MM.1S (cell line): ENCODE data around the gene CADPS.

Experiments used
- DNase-seq: peaks from one replicate; pipeline ENCODE4 v3.0.0-alpha.2; 2015
- H2AFZ ChIP-seq: fragments of 300-600 bp; sonication (generic); 2 replicates; pipeline ENCODE4 v1.6.0; 2016; ENCODE audit warnings: antibody characterized with exemption, low read length
- H3F3A ChIP-seq: fragments of 300-600 bp; sonication (generic); 2 replicates; pipeline ENCODE4 v1.6.1; 2016; ENCODE audit warnings: mild to moderate bottlenecking, antibody characterized with exemption, low read length, moderate library complexity, mixed read lengths; ENCODE audit not compliant: insufficient read depth
- H3K27ac ChIP-seq: fragments of 300-600 bp; sonication (generic); 2 replicates; pipeline ENCODE4 v1.5.1; 2016; ENCODE audit warnings: mild to moderate bottlenecking, low read length
- H3K27me3 ChIP-seq: fragments of 300-600 bp; sonication (generic); replicated peaks from 2 replicates; pipeline ENCODE4 v1.6.0; 2016; ENCODE audit warnings: low read length; ENCODE audit not compliant: insufficient read depth
- H3K36me3 ChIP-seq: fragments of 300-600 bp; sonication (generic); replicated peaks from 2 replicates; pipeline ENCODE4 v1.6.1; 2016; ENCODE audit warnings: mild to moderate bottlenecking, low read length, mixed read lengths; ENCODE audit not compliant: insufficient read depth
- H3K4me1 ChIP-seq: fragments of 300-600 bp; sonication (generic); 2 replicates; pipeline ENCODE4 v1.6.1; 2016; ENCODE audit warnings: low read length, mixed read lengths
- H3K4me2 ChIP-seq: fragments of 300-600 bp; sonication (generic); 2 replicates; pipeline ENCODE4 v1.6.0; 2016; ENCODE audit warnings: low read depth, low read length
- H3K4me3 ChIP-seq: fragments of 300-600 bp; sonication (generic); 2 replicates; pipeline ENCODE4 v1.5.1; 2016; ENCODE audit warnings: low read length, mixed read lengths
- H3K79me2 ChIP-seq: fragments of 300-600 bp; sonication (generic); 2 replicates; pipeline ENCODE4 v1.6.1; 2016; ENCODE audit warnings: mixed run types, low read length, mixed read lengths
- H3K9ac ChIP-seq: fragments of 300-600 bp; sonication (generic); 2 replicates; pipeline ENCODE4 v1.6.1; 2016; ENCODE audit warnings: low read length, mixed read lengths
- H3K9me2 ChIP-seq: fragments of 300-600 bp; sonication (generic); replicated peaks from 2 replicates; pipeline ENCODE4 v1.6.1; 2016; ENCODE audit warnings: mild to moderate bottlenecking, low read length, mixed read lengths; ENCODE audit not compliant: insufficient read depth
- H3K9me3 ChIP-seq: fragments of 300-600 bp; sonication (generic); replicated peaks from 2 replicates; pipeline ENCODE4 v1.6.1; 2016; ENCODE audit warnings: mild to moderate bottlenecking, low read length, mixed read lengths; ENCODE audit not compliant: insufficient read depth
- H4K20me1 ChIP-seq: fragments of 300-600 bp; sonication (generic); 2 replicates; pipeline ENCODE4 v1.6.1; 2016; ENCODE audit warnings: mild to moderate bottlenecking, low read length, moderate library complexity, mixed read lengths; ENCODE audit not compliant: insufficient read depth
- CTCF ChIP-seq: fragments of 300-600 bp; sonication (generic); IDR thresholded peaks from 2 replicates; pipeline ENCODE4 v1.5.1; 2016; ENCODE audit warnings: antibody characterized with exemption, low read length, mixed read lengths
- EZH2 ChIP-seq: fragments of 300-600 bp; sonication (generic); optimal IDR thresholded peaks from 2 replicates; pipeline ENCODE3; 2017; ENCODE audit warnings: low read depth, mild to moderate bottlenecking, antibody characterized with exemption, low read length, mixed read lengths
- EZH2phosphoT487 ChIP-seq: fragments of 300-600 bp; sonication (generic); IDR thresholded peaks from 2 replicates; pipeline ENCODE4 v1.6.1; 2018; ENCODE audit warnings: antibody characterized with exemption, low read length

Gene CADPS

GRCh38 chr3:62624185-62624584 is 251.0 kb downstream of the CADPS start:
- H4K20me1 ChIP-seq: no peaks in the 10 kb centered on the region
- DNase-seq: no peak
- no peaks in the 10 kb centered on the region for H3K36me3 ChIP-seq
- no peak overlapping the region for H2AFZ ChIP-seq
- H3K79me2 ChIP-seq: no peaks in the 10 kb centered on the region
- no peak overlapping the region for H3K9ac ChIP-seq
- TF ChIP-seq CTCF (no peak), EZH2phosphoT487 (no peak), EZH2 (no peak)
- no peak overlapping the region for H3K4me2 ChIP-seq
- H3K27me3 ChIP-seq: no peaks in the 10 kb centered on the region
- no peaks in the 10 kb centered on the region for H3F3A ChIP-seq
- H3K4me1 ChIP-seq: peaks cover 15% of the 10 kb centered on the region
- no peaks in the 10 kb centered on the region for H3K9me3 ChIP-seq
- H3K27ac ChIP-seq: no peak overlapping the region
- H3K9me2 ChIP-seq: no peaks in the 10 kb centered on the region
- H3K4me3 ChIP-seq: no peak overlapping the region

GRCh38 chr3:62622553-62623174 is 252.6 kb downstream of the CADPS start:
- Histone ChIP-seq H3K9me2 (no peaks in the 10 kb centered on the region), H3K36me3 (no peaks in the 10 kb centered on the region), H2AFZ (no peak overlapping the region), H3K9ac (no peak overlapping the region), H4K20me1 (no peaks in the 10 kb centered on the region), H3K4me1 (peaks cover 15% of the 10 kb centered on the region), H3K4me3 (no peak overlapping the region), H3K27ac (no peak overlapping the region), H3K27me3 (no peaks in the 10 kb centered on the region), H3K79me2 (no peaks in the 10 kb centered on the region), H3K4me2 (no peak overlapping the region), H3F3A (no peaks in the 10 kb centered on the region), H3K9me3 (no peaks in the 10 kb centered on the region)
- TF ChIP-seq CTCF: peak; percentile 62
- TF ChIP-seq EZH2: no peak
- TF ChIP-seq EZH2phosphoT487: no peak
- peak; percentile 57 for DNase-seq

- Histone ChIP-seq H3K36me3 (no peaks in the 10 kb centered on the region), H3K9ac (no peak overlapping the region), H3K9me3 (no peaks in the 10 kb centered on the region), H3K27me3 (no peaks in the 10 kb centered on the region), H3K79me2 (no peaks in the 10 kb centered on the region), H4K20me1 (no peaks in the 10 kb centered on the region), H2AFZ (no peak overlapping the region), H3K4me1 (peaks cover 15% of the 10 kb centered on the region), H3K9me2 (no peaks in the 10 kb centered on the region), H3K4me3 (no peak overlapping the region), H3K27ac (no peak overlapping the region), H3K4me2 (no peak overlapping the region), H3F3A (no peaks in the 10 kb centered on the region)
- TF ChIP-seq CTCF: no peak
- no peak for TF ChIP-seq EZH2phosphoT487
- TF ChIP-seq EZH2: no peak
- DNase-seq: no peak
Measured at GRCh38 chr3:62621925-62622324, 253.3 kb downstream of the CADPS start.
